IMR-90 (cell line): ENCODE measurements around the gene KRABD2.
"Not testable (repeated sequence)": the region's sequence is repeated elsewhere in the genome, so short reads cannot be mapped to it uniquely, and the experiment has no call there.

ENCODE experiments used
- ATAC-seq: fragments of 200-7000 bp; cut with Tn5 transposase; 2 replicates; pipeline ENCODE4 v1.9.1; 2020; ENCODE audit warnings: low read depth, mild to moderate bottlenecking, moderate library complexity
- BruUV-seq: library from RNA; stranded (reverse); fragments of 400-500 nt; replicated peaks from 2 replicates; lab custom pipeline; 2021; lab: Mats Ljungman, UMichigan
- CTCF ChIA-PET: fragments of 300-600 bp; formaldehyde crosslinking; extraction: SDS; loops from one replicate; lab custom pipeline; 2021; ENCODE audit warnings: antibody characterized with exemption; lab: Yijun Ruan, JAX
- POLR2A ChIA-PET: fragments of 300-600 bp; sonication (Branson Sonifier 250); formaldehyde crosslinking; loops from one replicate; lab custom pipeline; 2022; ENCODE audit warnings: antibody characterized with exemption; ENCODE audit not compliant: unreplicated experiment; lab: Charles Lee
- DNase-seq: peaks from one replicate; pipeline ENCODE4 v3.0.0; 2013
- H2AFZ ChIP-seq: replicated peaks from 2 replicates; pipeline ENCODE3; 2013; ENCODE audit warnings: low read length, mild to moderate bottlenecking; ENCODE audit not compliant: poor library complexity
- H2AK5ac ChIP-seq: 2 replicates; pipeline ENCODE4 v1.6.1; 2013; ENCODE audit warnings: low read depth, low read length, inconsistent platforms
- H2AK9ac ChIP-seq: replicated peaks from 2 replicates; pipeline ENCODE3; 2013; ENCODE audit warnings: mild to moderate bottlenecking, low read depth, low read length, moderate library complexity; ENCODE audit not compliant: poor library complexity
- H2BK120ac ChIP-seq: 2 replicates; pipeline ENCODE4 v1.6.1; 2013; ENCODE audit warnings: low read depth, low read length, inconsistent platforms
- H2BK15ac ChIP-seq: 3 replicates; pipeline ENCODE4 v1.6.1; 2013; ENCODE audit warnings: low read depth, low read length, inconsistent platforms
- H2BK20ac ChIP-seq: 2 replicates; pipeline ENCODE4 v1.6.1; 2013; ENCODE audit warnings: low read depth, mild to moderate bottlenecking, inconsistent platforms, low read length, moderate library complexity
- H2BK5ac ChIP-seq: 2 replicates; pipeline ENCODE4 v1.6.1; 2013; ENCODE audit warnings: mild to moderate bottlenecking, low read depth, low read length, inconsistent platforms; ENCODE audit not compliant: poor library complexity, severe bottlenecking
- H3K14ac ChIP-seq: replicated peaks from 2 replicates; pipeline ENCODE4 v1.6.1; 2013; ENCODE audit warnings: low read depth, low read length, inconsistent platforms
- H3K18ac ChIP-seq: 2 replicates; pipeline ENCODE4 v1.6.1; 2013; ENCODE audit warnings: low read depth, low read length, control low read depth
- H3K23ac ChIP-seq: 2 replicates; pipeline ENCODE4 v1.6.1; 2013; ENCODE audit warnings: low read depth, low read length, inconsistent platforms
- H3K27ac ChIP-seq: 2 replicates; pipeline ENCODE4 v1.5.1; 2013; ENCODE audit warnings: mild to moderate bottlenecking, control low read depth, low read length; ENCODE audit not compliant: insufficient read depth
- H3K27me3 ChIP-seq: 2 replicates; pipeline ENCODE4 v1.6.1; 2013; ENCODE audit warnings: low read length; ENCODE audit not compliant: control insufficient read depth, insufficient read depth
- H3K36me3 ChIP-seq: 2 replicates; pipeline ENCODE4 v1.6.1; 2013; ENCODE audit warnings: low read length, mixed read lengths; ENCODE audit not compliant: control insufficient read depth, insufficient read depth
- H3K4ac ChIP-seq: 2 replicates; pipeline ENCODE4 v1.6.1; 2013; ENCODE audit warnings: low read depth, low read length, inconsistent platforms
- H3K4me1 ChIP-seq: 2 replicates; pipeline ENCODE4 v1.6.1; 2013; ENCODE audit warnings: low read length, mixed read lengths; ENCODE audit not compliant: control insufficient read depth, insufficient read depth
- H3K4me2 ChIP-seq: 2 replicates; pipeline ENCODE4 v1.6.1; 2013; ENCODE audit warnings: low read depth, mild to moderate bottlenecking, control low read depth, low read length, moderate library complexity
- H3K4me3 ChIP-seq: 2 replicates; pipeline ENCODE4 v1.5.1; 2013; ENCODE audit warnings: low read depth, mild to moderate bottlenecking, control low read depth, low read length, moderate library complexity; ENCODE audit not compliant: insufficient read depth
- H3K56ac ChIP-seq: 2 replicates; pipeline ENCODE4 v1.6.1; 2013; ENCODE audit warnings: low read length, inconsistent platforms; ENCODE audit not compliant: insufficient read depth; ENCODE audit errors: extremely low read depth
- H3K79me1 ChIP-seq, 2 experiments: 2 replicates each; pipeline ENCODE4 v1.6.1; 2013; ENCODE audit warnings: low read length in 2 of 2, inconsistent platforms in 1 of 2, low read depth in 1 of 2
- H3K9ac ChIP-seq: 2 replicates; pipeline ENCODE4 v1.6.1; 2013; ENCODE audit warnings: low read depth, low read length, control low read depth
- H3K9me1 ChIP-seq: 2 replicates; pipeline ENCODE4 v1.6.1; 2013; ENCODE audit warnings: low read length, inconsistent platforms; ENCODE audit not compliant: insufficient read depth
- H3K9me3 ChIP-seq: 2 replicates; pipeline ENCODE4 v1.6.1; 2013; ENCODE audit warnings: low read length; ENCODE audit not compliant: control insufficient read depth, insufficient read depth
- H4K20me1 ChIP-seq: 2 replicates; pipeline ENCODE4 v1.6.1; 2013; ENCODE audit warnings: low read length, inconsistent platforms; ENCODE audit not compliant: insufficient read depth
- H4K5ac ChIP-seq: 2 replicates; pipeline ENCODE4 v1.6.1; 2013; ENCODE audit warnings: mild to moderate bottlenecking, low read depth, low read length, control low read depth
- H4K8ac ChIP-seq, 2 experiments: 2 replicates each; pipeline ENCODE4 v1.6.1; 2013; ENCODE audit warnings: low read depth in 2 of 2, low read length in 2 of 2, control low read depth in 1 of 2, inconsistent platforms in 1 of 2
- H4K91ac ChIP-seq: 2 replicates; pipeline ENCODE4 v1.6.1; 2013; ENCODE audit warnings: low read depth, low read length, inconsistent platforms; ENCODE audit not compliant: insufficient read depth
- FOS ChIP-seq: fragments of 150-350 bp; IDR thresholded peaks from 2 replicates; pipeline ENCODE4 v1.6.1; 2016; ENCODE audit warnings: low read depth, low read length
- POLR2A ChIP-seq: IDR thresholded peaks from 2 replicates; pipeline ENCODE4 v1.6.1; 2012; ENCODE audit warnings: mild to moderate bottlenecking, low read depth, low read length
- WGBS, 2 experiments: methylation state at CpG; one replicate each; pipeline versions ENCODE4 v1.1.5 to v1.1.7; 2013; ENCODE audit warnings: missing lambda C conversion rate in 2 of 2; ENCODE audit not compliant: insufficient read length in 1 of 2; ENCODE audit errors: extremely low coverage in 2 of 2; 5-methylcytosine and 5-hydroxymethylcytosine counted together
- dilution Hi-C: fragments of 300-500 bp; cut with HindIII; formaldehyde crosslinking; loops from one replicate; pipeline ENCODE4 v1.14.3; 2018; ENCODE audit warnings: low sequenced_read_pairs; ENCODE audit not compliant: unreplicated experiment
- in situ Hi-C: fragments of 300-500 bp; cut with MboI; formaldehyde crosslinking; loops from 3 replicates; pipeline ENCODE4 v1.14.3; 2019; ENCODE audit warnings: low sequenced_read_pairs, inconsistent platforms, mixed read lengths
- intact Hi-C: fragments of 100-400 bp; cut with micrococcal nuclease; formaldehyde crosslinking; loops from 2 replicates; pipeline ENCODE4 v1.10.0; 2022

Gene KRABD2

DNA sequence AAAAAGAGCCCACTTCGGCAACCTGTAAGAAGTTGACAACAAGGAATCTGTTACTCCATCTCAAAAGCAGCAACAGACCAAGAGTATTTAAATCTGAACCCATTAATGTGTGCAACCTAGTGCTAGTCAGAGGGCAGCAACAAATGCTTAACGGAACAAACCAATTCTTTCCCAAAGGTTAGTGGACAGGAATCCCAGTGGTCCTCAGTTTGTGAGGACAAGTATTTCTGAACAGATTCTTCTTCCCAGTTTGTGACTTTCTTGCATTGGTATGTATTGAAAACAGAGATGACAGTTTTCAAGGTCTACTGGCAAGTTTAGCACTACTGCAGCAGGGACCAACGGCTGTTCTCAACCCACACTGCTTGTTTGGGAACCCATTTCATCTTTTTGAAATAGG, 3.5 kb upstream of the KRABD2 start:
- Histone ChIP-seq H3K36me3 (peaks cover 27% of the 10 kb centered on the region), H3K27me3 (no peaks in the 10 kb centered on the region), H3K9ac (no peak overlapping the region), H2BK15ac (no peak overlapping the region), H2BK120ac (no peak overlapping the region), H3K9me3 (no peaks in the 10 kb centered on the region), H3K4me3 (no peak overlapping the region), H2BK20ac (no peak overlapping the region), H3K4me1 (peaks cover 12% of the 10 kb centered on the region), H3K56ac (no peak overlapping the region), H4K8ac (no peak overlapping the region), H3K14ac (no peak overlapping the region), H2AK5ac (no peak overlapping the region), H4K5ac (no peak overlapping the region), H3K4ac (no peak overlapping the region), H3K18ac (no peak overlapping the region), H4K91ac (no peak overlapping the region), H2AFZ (no peak overlapping the region), H2BK5ac (no peak overlapping the region), H3K23ac (no peak overlapping the region), H2AK9ac (no peak overlapping the region), H3K79me1 (peaks cover 10 to 37% of the 10 kb centered on the region in 2 experiments), H3K27ac (no peak overlapping the region), H3K4me2 (no peak overlapping the region), H3K9me1 (peaks cover 3% of the 10 kb centered on the region), H4K20me1 (peaks cover 41% of the 10 kb centered on the region)
- no peak for ATAC-seq
- dilution Hi-C loops, result no loop called here
- ChIA-PET CTCF (no interaction called here), POLR2A (no interaction called here)
- no TSS peak for BruUV-seq
- intact Hi-C loops, result loop anchor here (10.0 kb wide), 1 partner anchor 245 kb away; no protein-coding TSS in a partner anchor
- DNase-seq, result no peak
- in situ Hi-C loops, result no loop called here
- 83% methylated on average over 1 of the region's 3 CpGs; no CpG with 5 or more reads in 1 of the 2 experiments for WGBS, 2 experiments
- TF ChIP-seq FOS, result no peak
- no peak for TF ChIP-seq POLR2A

- Histone ChIP-seq H3K36me3 (peaks cover 27% of the 10 kb centered on the region), H3K79me1 (peaks cover 10 to 34% of the 10 kb centered on the region in 2 experiments), H4K20me1 (peaks cover 36% of the 10 kb centered on the region)
- H4K5ac ChIP-seq, H3K9ac ChIP-seq, H3K4ac ChIP-seq, H4K91ac ChIP-seq, H2BK120ac ChIP-seq, in situ Hi-C loops, H2AFZ ChIP-seq, H3K23ac ChIP-seq, H3K9me3 ChIP-seq, H3K27ac ChIP-seq, H2AK9ac ChIP-seq, dilution Hi-C loops, H4K8ac ChIP-seq, H2BK5ac ChIP-seq, H3K4me3 ChIP-seq, H2BK15ac ChIP-seq, H3K56ac ChIP-seq, DNase-seq, BruUV-seq, H3K27me3 ChIP-seq, H3K4me1 ChIP-seq, H3K9me1 ChIP-seq, H2BK20ac ChIP-seq, H3K18ac ChIP-seq, ATAC-seq, H3K4me2 ChIP-seq, POLR2A ChIA-PET, H3K14ac ChIP-seq, H2AK5ac ChIP-seq, CTCF ChIA-PET, intact Hi-C loops: not testable (repeated sequence)
- no CpG with 5 or more reads among the region's 8 CpGs for WGBS, 2 experiments
These were observed 1.6 kb upstream of the KRABD2 start for GRCh38 chr17:8378117-8378516.
